OCI-LY7 (cell line): ENCODE data around the gene KCNA1. TPM values are rescaled to one million over a fixed set of nuclear protein-coding genes. Genes with fewer than 3 reads are reported as not detected.

Experiments
- BruUV-seq: library from RNA; stranded (reverse); fragments of 400-500 nt; replicated peaks from 2 replicates; lab custom pipeline; 2021; lab: Mats Ljungman, UMichigan
- CTCF ChIA-PET: fragments of 300-600 bp; sonication (Branson Sonifier 250); formaldehyde crosslinking; loops from one replicate; lab custom pipeline; 2022; ENCODE audit warnings: antibody characterized with exemption; ENCODE audit not compliant: unreplicated experiment; lab: Charles Lee
- POLR2A ChIA-PET: fragments of 300-600 bp; sonication (Branson Sonifier 250); formaldehyde crosslinking; loops from one replicate; lab custom pipeline; 2022; ENCODE audit warnings: antibody characterized with exemption; lab: Charles Lee
- DNase-seq: peaks from one replicate; pipeline ENCODE4 v3.0.0-alpha.2; 2015; ENCODE audit warnings: low spot score
- H2AFZ ChIP-seq: fragments of 200-600 bp; sonication (generic), shearing (Covaris generic); 2 replicates; pipeline ENCODE4 v1.6.1; 2014; ENCODE audit warnings: mild to moderate bottlenecking, antibody characterized with exemption, low read length, moderate library complexity
- H3K27ac ChIP-seq: fragments of 200-600 bp; sonication (generic); 2 replicates; pipeline ENCODE4 v1.5.1; 2014; ENCODE audit warnings: mixed run types, low read depth, mild to moderate bottlenecking, moderate library complexity, low read length, inconsistent platforms; ENCODE audit not compliant: poor library complexity, severe bottlenecking
- H3K36me3 ChIP-seq: fragments of 200-600 bp; sonication (generic); 2 replicates; pipeline ENCODE4 v1.6.1; 2014; ENCODE audit warnings: mild to moderate bottlenecking, antibody characterized with exemption, low read length, moderate library complexity, mixed read lengths; ENCODE audit not compliant: insufficient read depth
- H3K4me1 ChIP-seq: fragments of 200-600 bp; sonication (generic); 2 replicates; pipeline ENCODE4 v1.5.1; 2014; ENCODE audit warnings: mild to moderate bottlenecking, low read length; ENCODE audit not compliant: insufficient read depth, poor library complexity, severe bottlenecking
- H3K4me2 ChIP-seq: fragments of 200-600 bp; sonication (generic); 2 replicates; pipeline ENCODE4 v1.6.1; 2014; ENCODE audit warnings: mild to moderate bottlenecking, low read length
- H3K4me3 ChIP-seq: fragments of 200-600 bp; sonication (generic); 2 replicates; pipeline ENCODE4 v1.5.1; 2014; ENCODE audit warnings: mild to moderate bottlenecking, low read depth, low read length; ENCODE audit not compliant: poor library complexity, severe bottlenecking
- H3K79me2 ChIP-seq: fragments of 200-600 bp; sonication (generic); 2 replicates; pipeline ENCODE4 v1.6.1; 2016; ENCODE audit warnings: low read depth, mild to moderate bottlenecking, low read length, moderate library complexity, mixed read lengths; ENCODE audit not compliant: insufficient read depth
- H3K9me2 ChIP-seq: fragments of 200-600 bp; sonication (generic); 2 replicates; pipeline ENCODE4 v1.6.1; 2016; ENCODE audit warnings: mild to moderate bottlenecking, low read length, mixed read lengths; ENCODE audit not compliant: insufficient read depth
- H3K9me3 ChIP-seq: fragments of 200-600 bp; sonication (generic); 2 replicates; pipeline ENCODE4 v1.6.1; 2014; ENCODE audit warnings: mild to moderate bottlenecking, mixed run types, low read length, mixed read lengths
- H4K20me1 ChIP-seq: fragments of 200-600 bp; sonication (generic); 2 replicates; pipeline ENCODE4 v1.6.1; 2014; ENCODE audit warnings: mild to moderate bottlenecking, antibody characterized with exemption, low read length, moderate library complexity, mixed read lengths; ENCODE audit not compliant: insufficient read depth
- EZH2phosphoT487 ChIP-seq: fragments of 200-600 bp; sonication (generic); IDR thresholded peaks from 2 replicates; pipeline ENCODE4 v1.6.1; 2018; ENCODE audit warnings: low read depth, borderline replicate concordance, mild to moderate bottlenecking, mixed run types, antibody characterized with exemption, low read length, moderate library complexity, mixed read lengths
- intact Hi-C: fragments of 100-400 bp; cut with micrococcal nuclease; formaldehyde crosslinking; loops from one replicate; pipeline ENCODE4 v1.10.0; 2022; ENCODE audit not compliant: unreplicated experiment
- total RNA-seq, 2 experiments: library from RNA; depleted of rRNA in 1 of 2; stranded (reverse); fragments of >200 nt in 1 of 2; shearing (Covaris generic) in 1 of 2; gene quantifications; 2 replicates each; pipeline ENCODE4 v1.2.3, GENCODE V29; 2014 to 2022
- TF ChIP-seq, protein P1 (sequence below): fragments of 200-600 bp; sonication (generic); conservative IDR thresholded peaks from 2 replicates; pipeline ENCODE4 v1.5.1; 2014; ENCODE audit warnings: mild to moderate bottlenecking, antibody characterized with exemption, low read length, moderate library complexity, mixed read lengths

KCNA1 gene
- total RNA-seq, 2 experiments from 2014 or later = not detected

- H3K79me2 ChIP-seq = no peaks in the 10 kb centered on the region
- H3K4me3 ChIP-seq = no peak overlapping the region
- CTCF ChIA-PET = no interaction called here
- intact Hi-C loops = no loop called here
- no peaks in the 10 kb centered on the region for H3K4me1 ChIP-seq
- no peak for DNase-seq
- H4K20me1 ChIP-seq = no peaks in the 10 kb centered on the region
- TF ChIP-seq, protein P1, sequence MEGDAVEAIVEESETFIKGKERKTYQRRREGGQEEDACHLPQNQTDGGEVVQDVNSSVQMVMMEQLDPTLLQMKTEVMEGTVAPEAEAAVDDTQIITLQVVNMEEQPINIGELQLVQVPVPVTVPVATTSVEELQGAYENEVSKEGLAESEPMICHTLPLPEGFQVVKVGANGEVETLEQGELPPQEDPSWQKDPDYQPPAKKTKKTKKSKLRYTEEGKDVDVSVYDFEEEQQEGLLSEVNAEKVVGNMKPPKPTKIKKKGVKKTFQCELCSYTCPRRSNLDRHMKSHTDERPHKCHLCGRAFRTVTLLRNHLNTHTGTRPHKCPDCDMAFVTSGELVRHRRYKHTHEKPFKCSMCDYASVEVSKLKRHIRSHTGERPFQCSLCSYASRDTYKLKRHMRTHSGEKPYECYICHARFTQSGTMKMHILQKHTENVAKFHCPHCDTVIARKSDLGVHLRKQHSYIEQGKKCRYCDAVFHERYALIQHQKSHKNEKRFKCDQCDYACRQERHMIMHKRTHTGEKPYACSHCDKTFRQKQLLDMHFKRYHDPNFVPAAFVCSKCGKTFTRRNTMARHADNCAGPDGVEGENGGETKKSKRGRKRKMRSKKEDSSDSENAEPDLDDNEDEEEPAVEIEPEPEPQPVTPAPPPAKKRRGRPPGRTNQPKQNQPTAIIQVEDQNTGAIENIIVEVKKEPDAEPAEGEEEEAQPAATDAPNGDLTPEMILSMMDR = no peak
- TF ChIP-seq EZH2phosphoT487 = no peak
- H2AFZ ChIP-seq = no peak overlapping the region
- no peaks in the 10 kb centered on the region for H3K9me3 ChIP-seq
- H3K27ac ChIP-seq = no peak overlapping the region
- no peaks in the 10 kb centered on the region for H3K36me3 ChIP-seq
- H3K4me2 ChIP-seq = no peak overlapping the region
- no peaks in the 10 kb centered on the region for H3K9me2 ChIP-seq
- POLR2A ChIA-PET = no interaction called here
- no TSS peak for BruUV-seq
Observed at GRCh38 chr12:4864575-4864974, 45.1 kb upstream of the KCNA1 start.

DNA sequence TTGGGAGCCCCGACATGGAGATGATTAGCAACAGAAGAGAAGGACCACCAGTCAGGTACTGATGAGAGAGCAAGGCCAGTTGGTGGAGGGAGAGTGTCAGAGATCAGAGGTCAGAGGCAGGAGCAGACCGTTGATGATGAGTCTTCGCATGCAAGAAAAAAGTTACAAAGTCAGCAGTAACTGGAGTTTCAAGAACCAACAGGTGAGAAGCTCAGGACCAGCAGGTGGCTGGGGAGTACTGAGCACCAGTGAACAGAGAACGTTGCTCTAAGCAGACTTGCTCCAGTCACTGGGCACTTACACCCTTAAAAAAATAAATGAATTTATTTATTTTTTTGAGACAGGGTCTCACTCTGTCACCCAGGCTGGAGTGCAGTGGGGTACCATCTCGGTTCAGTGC is 44.5 kb upstream of the KCNA1 start:
- ChIA-PET POLR2A (no interaction called here), CTCF (no interaction called here)
- no peak for DNase-seq
- Histone ChIP-seq H3K4me2 (no peak overlapping the region), H3K79me2 (no peaks in the 10 kb centered on the region), H3K9me3 (no peaks in the 10 kb centered on the region), H3K27ac (no peak overlapping the region), H4K20me1 (no peaks in the 10 kb centered on the region), H3K4me1 (no peaks in the 10 kb centered on the region), H3K4me3 (no peak overlapping the region), H3K9me2 (no peaks in the 10 kb centered on the region), H2AFZ (no peak overlapping the region), H3K36me3 (no peaks in the 10 kb centered on the region)
- intact Hi-C loops = no loop called here
- TF ChIP-seq, protein P1 = no peak
- no peak for TF ChIP-seq EZH2phosphoT487
- BruUV-seq = no TSS peak

DNA sequence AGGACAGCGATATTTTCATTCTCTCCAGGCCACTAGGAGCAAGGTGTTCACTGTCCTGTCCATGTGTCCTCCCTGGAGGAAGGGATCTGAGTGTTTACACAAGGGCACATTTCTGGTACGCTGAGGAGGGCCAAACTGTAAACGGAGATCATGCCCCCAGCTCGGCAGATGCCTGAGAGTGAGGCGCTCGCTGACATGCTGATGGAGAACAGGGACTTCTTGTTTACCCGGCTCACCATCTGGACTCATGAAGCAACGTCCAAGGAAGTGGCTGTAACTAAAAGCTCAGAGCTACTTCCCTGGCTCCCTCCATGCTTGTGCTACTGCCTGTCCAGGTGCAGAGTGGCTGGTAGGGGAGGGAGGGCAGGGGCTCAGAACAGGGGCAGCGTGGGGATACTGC is 43.4 kb upstream of the KCNA1 start:
- Histone ChIP-seq H3K9me2 (no peaks in the 10 kb centered on the region), H2AFZ (no peak overlapping the region), H3K9me3 (no peaks in the 10 kb centered on the region), H3K4me1 (no peaks in the 10 kb centered on the region), H3K36me3 (no peaks in the 10 kb centered on the region), H3K27ac (no peak overlapping the region), H3K4me2 (no peak overlapping the region), H3K4me3 (no peak overlapping the region), H3K79me2 (no peaks in the 10 kb centered on the region), H4K20me1 (no peaks in the 10 kb centered on the region)
- TF ChIP-seq, protein P1 = no peak
- no peak for TF ChIP-seq EZH2phosphoT487
- no TSS peak for BruUV-seq
- intact Hi-C loops = no loop called here
- DNase-seq = no peak
- POLR2A ChIA-PET = no interaction called here
- CTCF ChIA-PET = no interaction called here
